MCF 10A (cell line): Measurements from ENCODE around the gene DIP2A. TPM values are rescaled to one million over a fixed set of nuclear protein-coding genes. Genes with fewer than 3 reads are reported as not detected.
"Not testable (repeated sequence)": the region's sequence is repeated elsewhere in the genome, so short reads cannot be mapped to it uniquely, and the experiment has no call there.

Experiments used
- BruUV-seq: library from RNA; stranded (reverse); fragments of 400-500 nt; replicated peaks from 2 replicates; lab custom pipeline; 2021; lab: Mats Ljungman, UMichigan
- CTCF ChIA-PET: fragments of 300-600 bp; sonication (Branson Sonifier 250); formaldehyde crosslinking; extraction: SDS; loops from one replicate; lab custom pipeline; 2021; ENCODE audit warnings: antibody characterized with exemption, inconsistent platforms; lab: Yijun Ruan, JAX
- POLR2A ChIA-PET: fragments of 300-600, 350-650 bp; sonication (Branson Sonifier 250); formaldehyde crosslinking; extraction: SDS; loops from one replicate; lab custom pipeline; 2020; ENCODE audit warnings: antibody characterized with exemption, inconsistent platforms; lab: Yijun Ruan, JAX
- DNase-seq: peaks from one replicate; pipeline ENCODE4 v3.0.0-alpha.2; 2018; ENCODE audit not compliant: unreplicated experiment
- H3K27ac Mint-ChIP-seq: one replicate; pipeline ENCODE4 v1.8.0; 2022; ENCODE audit warnings: mild to moderate bottlenecking, low read depth, mixed read lengths; ENCODE audit not compliant: unreplicated experiment
- H3K27me3 Mint-ChIP-seq: one replicate; pipeline ENCODE4 v1.8.0; 2022; ENCODE audit warnings: mixed read lengths; ENCODE audit not compliant: insufficient read depth, unreplicated experiment
- H3K36me3 Mint-ChIP-seq: one replicate; pipeline ENCODE4 v1.8.0; 2022; ENCODE audit warnings: mild to moderate bottlenecking, moderate library complexity, mixed read lengths; ENCODE audit not compliant: insufficient read depth, unreplicated experiment
- H3K4me1 Mint-ChIP-seq: one replicate; pipeline ENCODE4 v1.8.0; 2022; ENCODE audit warnings: mixed read lengths; ENCODE audit not compliant: insufficient read depth, unreplicated experiment
- H3K4me3 Mint-ChIP-seq: one replicate; pipeline ENCODE4 v1.8.0; 2022; ENCODE audit warnings: mild to moderate bottlenecking, moderate library complexity, mixed read lengths; ENCODE audit not compliant: unreplicated experiment
- H3K9me3 Mint-ChIP-seq: one replicate; pipeline ENCODE4 v1.8.0; 2022; ENCODE audit warnings: mixed read lengths; ENCODE audit not compliant: unreplicated experiment
- intact Hi-C: fragments of 100-400 bp; cut with micrococcal nuclease; formaldehyde crosslinking; loops from 2 replicates; pipeline ENCODE4 v1.14.1; 2022
- total RNA-seq: library from RNA; stranded (reverse); gene quantifications from 2 replicates; pipeline ENCODE4 v1.2.3, GENCODE V29; 2022
- TF ChIP-seq, protein P1 (sequence below): fragments of 200-600 bp; IDR thresholded peaks from one replicate; pipeline ENCODE4 v1.8.0; 2022; ENCODE audit warnings: antibody characterized with exemption, mild to moderate bottlenecking; ENCODE audit not compliant: unreplicated experiment

DIP2A gene
- total RNA-seq, 1 experiment from 2014 or later, result 39.6 TPM

GRCh38 chr21:46441961-46442498, 16.7 kb upstream of the DIP2A start:
- no peak for DNase-seq
- H3K27ac Mint-ChIP-seq, result no peak overlapping the region
- H3K36me3 Mint-ChIP-seq, result peaks cover 84% of the 10 kb centered on the region
- intact Hi-C loops, result no loop called here
- POLR2A ChIA-PET, result no interaction called here
- no peak overlapping the region for H3K4me3 Mint-ChIP-seq
- CTCF ChIA-PET, result interaction anchor here (0.5 to 0.6 kb wide), 2 partner anchors 79 to 694 kb away, joined by 3 read pairs; no protein-coding TSS in a partner anchor
- BruUV-seq, result no TSS peak
- no peaks in the 10 kb centered on the region for H3K27me3 Mint-ChIP-seq
- TF ChIP-seq, protein P1, sequence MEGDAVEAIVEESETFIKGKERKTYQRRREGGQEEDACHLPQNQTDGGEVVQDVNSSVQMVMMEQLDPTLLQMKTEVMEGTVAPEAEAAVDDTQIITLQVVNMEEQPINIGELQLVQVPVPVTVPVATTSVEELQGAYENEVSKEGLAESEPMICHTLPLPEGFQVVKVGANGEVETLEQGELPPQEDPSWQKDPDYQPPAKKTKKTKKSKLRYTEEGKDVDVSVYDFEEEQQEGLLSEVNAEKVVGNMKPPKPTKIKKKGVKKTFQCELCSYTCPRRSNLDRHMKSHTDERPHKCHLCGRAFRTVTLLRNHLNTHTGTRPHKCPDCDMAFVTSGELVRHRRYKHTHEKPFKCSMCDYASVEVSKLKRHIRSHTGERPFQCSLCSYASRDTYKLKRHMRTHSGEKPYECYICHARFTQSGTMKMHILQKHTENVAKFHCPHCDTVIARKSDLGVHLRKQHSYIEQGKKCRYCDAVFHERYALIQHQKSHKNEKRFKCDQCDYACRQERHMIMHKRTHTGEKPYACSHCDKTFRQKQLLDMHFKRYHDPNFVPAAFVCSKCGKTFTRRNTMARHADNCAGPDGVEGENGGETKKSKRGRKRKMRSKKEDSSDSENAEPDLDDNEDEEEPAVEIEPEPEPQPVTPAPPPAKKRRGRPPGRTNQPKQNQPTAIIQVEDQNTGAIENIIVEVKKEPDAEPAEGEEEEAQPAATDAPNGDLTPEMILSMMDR, result no peak
- no peaks in the 10 kb centered on the region for H3K4me1 Mint-ChIP-seq
- no peaks in the 10 kb centered on the region for H3K9me3 Mint-ChIP-seq

DNA sequence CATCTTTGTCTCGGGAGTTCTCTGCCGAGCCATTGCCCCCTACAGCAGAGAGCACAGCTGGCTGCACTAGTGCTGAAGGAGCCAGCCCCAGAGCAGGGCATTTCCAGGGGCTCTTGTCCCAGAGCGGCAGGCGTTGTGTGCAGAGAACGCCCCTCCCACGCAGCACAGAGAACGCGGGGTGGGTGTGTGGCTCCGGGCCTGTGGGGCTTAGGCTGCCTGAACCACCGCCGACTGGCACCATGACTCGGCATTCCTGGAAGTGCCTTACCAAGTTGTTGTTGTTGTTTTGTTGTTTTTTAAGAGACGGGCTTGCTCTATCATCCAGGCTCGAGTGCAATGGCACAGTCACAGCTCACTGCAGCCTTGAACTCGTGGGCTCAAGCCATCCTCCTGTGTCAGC, 15.8 kb upstream of the DIP2A start:
- H3K36me3 Mint-ChIP-seq, result peaks cover 85% of the 10 kb centered on the region

GRCh38 chr21:46443910-46444309, 14.8 kb upstream of the DIP2A start:
- ChIA-PET CTCF (interaction anchor here (1.0 kb wide), 1 partner anchor 15 kb away, joined by 5 read pairs; no protein-coding TSS in a partner anchor), POLR2A (no interaction called here)
- no TSS peak for BruUV-seq
- Mint-ChIP-seq H3K27ac (no peak overlapping the region), H3K4me1 (no peaks in the 10 kb centered on the region), H3K27me3 (no peaks in the 10 kb centered on the region), H3K9me3 (no peaks in the 10 kb centered on the region), H3K36me3 (peaks cover 80% of the 10 kb centered on the region), H3K4me3 (no peak overlapping the region)
- TF ChIP-seq, protein P1, result no peak
- DNase-seq, result no peak
- intact Hi-C loops, result no loop called here

More for the DNA sequence above, 15.8 kb upstream of the DIP2A start:
- H3K27ac Mint-ChIP-seq, result no peak overlapping the region
- TF ChIP-seq, protein P1, result no peak
- no peak for DNase-seq
- H3K4me3 Mint-ChIP-seq, result no peak overlapping the region
- H3K9me3 Mint-ChIP-seq, result no peaks in the 10 kb centered on the region
- H3K4me1 Mint-ChIP-seq, result no peaks in the 10 kb centered on the region
- H3K27me3 Mint-ChIP-seq, result no peaks in the 10 kb centered on the region
- ChIA-PET CTCF (interaction anchor here (1.0 kb wide), 1 partner anchor 14 kb away, joined by 5 read pairs; no protein-coding TSS in a partner anchor), POLR2A (interaction anchor here (0.8 kb wide), 1 partner anchor 9 kb away, joined by 3 read pairs; no protein-coding TSS in a partner anchor)
- no TSS peak for BruUV-seq
- intact Hi-C loops, result no loop called here

DNA sequence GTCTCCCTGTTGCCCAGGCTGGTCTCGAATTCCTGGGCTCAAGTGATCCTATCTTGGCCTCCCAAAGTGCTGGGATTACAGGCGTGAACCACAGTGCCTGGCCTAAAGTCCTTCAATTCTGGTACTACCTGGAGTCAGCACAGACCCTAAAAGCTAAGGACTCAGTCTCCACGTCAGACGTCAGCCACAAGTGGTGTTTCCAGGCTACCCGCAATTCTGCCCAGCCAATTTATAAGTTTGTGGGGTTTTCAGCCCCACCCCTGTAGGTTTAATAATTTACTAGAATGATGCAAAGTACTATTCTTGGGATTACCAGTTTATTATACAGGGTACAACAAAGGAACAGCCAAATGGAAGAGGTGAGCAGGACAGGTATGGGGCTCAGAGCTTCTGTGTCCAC, 10.6 kb upstream of the DIP2A start:
- H3K36me3 Mint-ChIP-seq, result peaks cover 38% of the 10 kb centered on the region
- intact Hi-C loops, result no loop called here
- no peak overlapping the region for H3K4me3 Mint-ChIP-seq
- ChIA-PET POLR2A (interaction anchor here (0.6 kb wide), 1 partner anchor 28 kb away, joined by 3 read pairs; no protein-coding TSS in a partner anchor), CTCF (no interaction called here)
- H3K27ac Mint-ChIP-seq, result no peak overlapping the region
- TF ChIP-seq, protein P1, result no peak
- no TSS peak for BruUV-seq
- no peaks in the 10 kb centered on the region for H3K9me3 Mint-ChIP-seq
- no peak for DNase-seq
- no peaks in the 10 kb centered on the region for H3K27me3 Mint-ChIP-seq
- H3K4me1 Mint-ChIP-seq, result no peaks in the 10 kb centered on the region

- POLR2A ChIA-PET, CTCF ChIA-PET, H3K4me3 Mint-ChIP-seq, H3K27me3 Mint-ChIP-seq, DNase-seq, intact Hi-C loops, BruUV-seq, H3K9me3 Mint-ChIP-seq, H3K27ac Mint-ChIP-seq, H3K4me1 Mint-ChIP-seq: not testable (repeated sequence)
- H3K36me3 Mint-ChIP-seq, result peaks cover 37% of the 10 kb centered on the region
Measured at GRCh38 chr21:46448855-46449254, 9.8 kb upstream of the DIP2A start.
